Brain microvascular endothelial cell (primary cell): ENCODE results near the gene SPEM3.
A peak's percentile ranks its signal among the peaks of the same experiment; 100 is the strongest.

Experiments used
- DNase-seq: peaks from one replicate; pipeline ENCODE4 v3.0.0-alpha.2; 2020
- H3K27ac ChIP-seq: fragments of 250-450 bp; sonication (Bioruptor Pico); 2 replicates; pipeline ENCODE4 v1.5.1; 2020; ENCODE audit warnings: mild to moderate bottlenecking, moderate library complexity
- H3K27me3 ChIP-seq: fragments of 250-450 bp; sonication (Bioruptor Pico); replicated peaks from 2 replicates; pipeline ENCODE4 v1.5.1; 2020; ENCODE audit warnings: mild to moderate bottlenecking
- H3K36me3 ChIP-seq: fragments of 250-450 bp; sonication (Bioruptor Pico); replicated peaks from 2 replicates; pipeline ENCODE4 v1.5.1; 2020; ENCODE audit warnings: mild to moderate bottlenecking
- H3K4me3 ChIP-seq: 2 replicates; pipeline ENCODE4 v1.5.1; 2011; ENCODE audit warnings: low read depth, mild to moderate bottlenecking, control low read depth, low read length, moderate library complexity
- in situ Hi-C: cut with HindIII; loops from 2 replicates; pipeline ENCODE4 v1.10.0; 2017; ENCODE audit warnings: low sequenced_read_pairs, low pct_ligation_motif_present
- TF ChIP-seq, protein P1 (sequence below): IDR thresholded peaks from 2 replicates; pipeline ENCODE4 v1.5.1; 2011; ENCODE audit warnings: low read depth, mild to moderate bottlenecking, moderate library complexity, low read length, control low read depth, inconsistent platforms; ENCODE audit errors: missing control alignments

The SPEM3 gene

DNA sequence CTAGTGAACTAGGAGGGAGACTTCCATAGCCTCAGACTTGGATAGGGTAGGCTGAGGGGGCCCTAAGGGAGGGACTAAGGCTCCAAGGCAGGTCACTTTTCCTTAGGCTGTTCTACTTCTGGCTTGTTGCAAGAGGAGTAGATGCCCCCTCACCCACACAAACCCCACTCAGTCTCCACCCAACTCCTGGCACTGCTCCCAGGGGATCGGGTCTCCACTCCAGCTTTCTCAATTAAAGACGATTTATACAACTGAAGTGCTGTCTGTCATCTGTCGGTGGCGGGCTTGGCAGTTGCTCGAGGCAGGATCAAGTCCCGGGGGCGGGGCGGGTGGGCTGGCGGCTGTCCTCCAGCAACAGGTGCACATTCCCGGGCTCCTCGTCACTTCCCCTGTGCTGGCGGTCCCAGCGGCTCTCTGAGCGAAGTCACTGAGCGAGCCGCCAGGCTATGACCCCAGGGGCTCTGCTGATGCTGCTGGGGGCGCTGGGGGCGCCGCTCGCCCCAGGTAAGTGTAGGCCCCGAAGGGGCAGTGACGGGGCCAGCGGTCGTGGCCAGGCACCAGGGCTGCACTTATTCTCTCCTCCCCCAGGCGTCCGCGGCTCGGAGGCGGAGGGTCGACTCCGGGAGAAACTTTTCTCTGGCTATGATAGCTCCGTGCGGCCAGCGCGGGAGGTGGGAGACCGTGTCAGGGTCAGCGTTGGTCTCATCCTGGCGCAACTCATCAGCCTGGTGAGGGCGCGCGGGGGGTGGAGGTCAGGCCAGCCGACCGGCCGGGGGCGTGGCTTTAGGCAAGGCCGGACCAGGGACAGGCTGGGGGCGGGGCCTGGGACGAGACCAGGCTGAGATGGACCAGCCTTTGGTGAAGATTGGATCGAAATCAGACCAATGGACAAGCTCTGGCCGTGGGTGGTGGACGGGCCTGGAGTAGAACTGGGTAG lies 16.3 kb downstream of the SPEM3 start, which contains the start of gene CHRNB1:
CHRNB1 (plus strand) TSS at position 380 of the 937 bp plus-strand sequence; CDS start at position 447, 67 bp downstream.
- in situ Hi-C loops, result no loop called here
- Histone ChIP-seq H3K4me3 (peak within 1 kb of the TSS; percentile 30), H3K27me3 (peaks cover 24% of the 10 kb centered on the region), H3K27ac (no peak within 1 kb of the TSS), H3K36me3 (no peaks in the 10 kb centered on the region)
- TF ChIP-seq, protein P1, sequence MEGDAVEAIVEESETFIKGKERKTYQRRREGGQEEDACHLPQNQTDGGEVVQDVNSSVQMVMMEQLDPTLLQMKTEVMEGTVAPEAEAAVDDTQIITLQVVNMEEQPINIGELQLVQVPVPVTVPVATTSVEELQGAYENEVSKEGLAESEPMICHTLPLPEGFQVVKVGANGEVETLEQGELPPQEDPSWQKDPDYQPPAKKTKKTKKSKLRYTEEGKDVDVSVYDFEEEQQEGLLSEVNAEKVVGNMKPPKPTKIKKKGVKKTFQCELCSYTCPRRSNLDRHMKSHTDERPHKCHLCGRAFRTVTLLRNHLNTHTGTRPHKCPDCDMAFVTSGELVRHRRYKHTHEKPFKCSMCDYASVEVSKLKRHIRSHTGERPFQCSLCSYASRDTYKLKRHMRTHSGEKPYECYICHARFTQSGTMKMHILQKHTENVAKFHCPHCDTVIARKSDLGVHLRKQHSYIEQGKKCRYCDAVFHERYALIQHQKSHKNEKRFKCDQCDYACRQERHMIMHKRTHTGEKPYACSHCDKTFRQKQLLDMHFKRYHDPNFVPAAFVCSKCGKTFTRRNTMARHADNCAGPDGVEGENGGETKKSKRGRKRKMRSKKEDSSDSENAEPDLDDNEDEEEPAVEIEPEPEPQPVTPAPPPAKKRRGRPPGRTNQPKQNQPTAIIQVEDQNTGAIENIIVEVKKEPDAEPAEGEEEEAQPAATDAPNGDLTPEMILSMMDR, result peak; percentile 12
- no peak for DNase-seq

DNA sequence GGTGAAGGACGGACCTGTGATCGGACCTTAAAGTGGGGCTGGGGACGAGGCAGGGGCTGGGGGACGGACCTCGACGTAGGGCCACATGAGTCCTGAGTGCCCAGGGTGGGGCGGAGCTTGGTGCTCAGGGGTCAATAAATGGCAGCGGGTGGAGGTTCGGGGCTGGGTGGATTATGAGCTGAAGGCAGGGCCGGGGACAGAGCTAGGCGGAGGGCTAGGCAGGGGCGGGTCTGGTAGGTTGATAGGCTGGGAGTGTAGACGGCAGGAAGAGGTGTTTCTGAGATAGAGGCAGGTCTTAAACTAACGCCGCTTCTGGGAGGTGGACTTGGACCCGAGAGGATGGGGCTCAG lies 16.9 kb downstream of the SPEM3 start:
- H3K27me3 ChIP-seq, result peaks cover 19% of the 10 kb centered on the region
- H3K36me3 ChIP-seq, result no peaks in the 10 kb centered on the region
- peak overlapping the region; percentile 30 for H3K4me3 ChIP-seq
- DNase-seq, result no peak
- no peak overlapping the region for H3K27ac ChIP-seq
- TF ChIP-seq, protein P1, result no peak
- in situ Hi-C loops, result no loop called here

DNA sequence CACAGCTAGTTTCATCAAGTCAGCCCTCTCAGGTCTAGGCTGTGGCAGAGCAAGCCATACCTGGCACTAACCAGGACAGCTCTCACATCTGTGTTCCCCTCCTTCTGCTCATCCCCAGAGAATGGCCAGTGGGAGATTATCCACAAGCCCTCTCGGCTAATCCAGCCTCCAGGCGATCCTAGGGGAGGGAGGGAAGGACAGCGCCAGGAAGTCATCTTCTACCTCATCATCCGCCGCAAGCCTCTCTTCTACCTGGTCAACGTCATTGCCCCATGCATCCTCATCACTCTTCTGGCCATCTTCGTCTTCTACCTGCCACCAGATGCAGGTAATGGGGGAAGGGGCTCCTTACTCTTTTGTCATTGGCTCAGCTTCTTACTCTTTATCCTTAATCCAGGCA lies 19.8 kb downstream of the SPEM3 start:
- TF ChIP-seq, protein P1, result no peak
- in situ Hi-C loops, result no loop called here
- DNase-seq, result no peak
- Histone ChIP-seq H3K27ac (no peak overlapping the region), H3K27me3 (peaks cover 18% of the 10 kb centered on the region), H3K36me3 (no peaks in the 10 kb centered on the region), H3K4me3 (no peak overlapping the region)

- Histone ChIP-seq H3K36me3 (peaks cover 13% of the 10 kb centered on the region), H3K4me3 (no peak overlapping the region), H3K27ac (no peak overlapping the region), H3K27me3 (no peaks in the 10 kb centered on the region)
- in situ Hi-C loops, result no loop called here
- no peak for DNase-seq
- TF ChIP-seq, protein P1, result no peak
Measured at GRCh38 chr17:7459961-7460545, 31.4 kb downstream of the SPEM3 start.

DNA sequence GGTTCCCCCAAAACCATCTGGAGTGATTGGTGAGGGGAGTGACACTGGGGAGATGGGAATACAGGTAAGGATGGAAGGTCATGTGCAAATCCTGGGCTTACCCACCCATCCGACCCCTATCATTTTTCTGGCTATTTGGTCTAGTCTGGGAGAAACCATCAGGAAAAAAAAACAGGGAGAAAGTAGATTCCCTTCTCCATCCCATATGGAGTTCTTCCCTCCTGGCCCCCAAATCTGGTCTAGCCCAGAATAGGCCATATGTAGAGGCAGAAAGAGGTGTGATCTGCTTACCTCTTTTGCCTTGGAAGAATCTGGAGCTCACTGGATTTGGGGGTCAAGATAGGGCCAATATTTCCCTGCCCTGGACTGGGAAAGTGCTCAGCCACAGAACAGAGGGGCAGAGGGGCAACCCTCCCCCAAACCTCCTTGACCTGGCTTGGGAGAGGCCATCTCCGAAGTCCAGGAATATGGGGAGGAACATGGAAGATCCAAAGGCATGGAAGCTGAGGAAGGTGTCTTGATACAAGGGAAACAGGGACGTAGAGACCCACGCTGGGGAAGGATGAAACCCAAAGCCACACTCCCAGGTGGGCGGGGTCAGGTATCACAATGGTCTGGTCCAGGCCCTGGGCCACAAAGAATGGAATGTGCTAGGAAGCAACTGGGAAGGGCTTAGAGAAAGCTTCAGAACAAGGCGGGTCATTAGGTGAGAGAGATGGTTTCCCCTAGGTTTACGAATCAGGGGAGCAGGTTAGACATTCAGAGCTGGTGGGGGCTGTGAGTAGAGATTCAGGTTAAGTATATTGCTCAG lies 32.4 kb downstream of the SPEM3 start:
- no peak for DNase-seq
- in situ Hi-C loops, result no loop called here
- H3K4me3 ChIP-seq, result no peak overlapping the region
- H3K36me3 ChIP-seq, result peaks cover 17% of the 10 kb centered on the region
- TF ChIP-seq, protein P1, result no peak
- no peak overlapping the region for H3K27ac ChIP-seq
- no peaks in the 10 kb centered on the region for H3K27me3 ChIP-seq
